ENCODE data around the gene CCDC50. TPM values are rescaled to one million over a fixed set of nuclear protein-coding genes. Genes with fewer than 3 reads are reported as not detected.

CCDC50 gene, protein sequence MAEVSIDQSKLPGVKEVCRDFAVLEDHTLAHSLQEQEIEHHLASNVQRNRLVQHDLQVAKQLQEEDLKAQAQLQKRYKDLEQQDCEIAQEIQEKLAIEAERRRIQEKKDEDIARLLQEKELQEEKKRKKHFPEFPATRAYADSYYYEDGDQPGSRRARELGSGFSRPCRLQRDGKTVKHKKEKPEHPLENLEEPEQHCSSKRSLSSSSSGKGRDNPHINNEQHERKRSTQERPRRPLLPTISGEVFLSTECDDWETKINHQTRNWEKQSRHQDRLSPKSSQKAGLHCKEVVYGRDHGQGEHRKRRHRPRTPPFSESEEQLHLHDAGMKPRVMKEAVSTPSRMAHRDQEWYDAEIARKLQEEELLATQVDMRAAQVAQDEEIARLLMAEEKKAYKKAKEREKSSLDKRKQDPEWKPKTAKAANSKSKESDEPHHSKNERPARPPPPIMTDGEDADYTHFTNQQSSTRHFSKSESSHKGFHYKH
- 1 to 10 TPM; 4.8 to 5.3 TPM for total RNA-seq

DNA sequence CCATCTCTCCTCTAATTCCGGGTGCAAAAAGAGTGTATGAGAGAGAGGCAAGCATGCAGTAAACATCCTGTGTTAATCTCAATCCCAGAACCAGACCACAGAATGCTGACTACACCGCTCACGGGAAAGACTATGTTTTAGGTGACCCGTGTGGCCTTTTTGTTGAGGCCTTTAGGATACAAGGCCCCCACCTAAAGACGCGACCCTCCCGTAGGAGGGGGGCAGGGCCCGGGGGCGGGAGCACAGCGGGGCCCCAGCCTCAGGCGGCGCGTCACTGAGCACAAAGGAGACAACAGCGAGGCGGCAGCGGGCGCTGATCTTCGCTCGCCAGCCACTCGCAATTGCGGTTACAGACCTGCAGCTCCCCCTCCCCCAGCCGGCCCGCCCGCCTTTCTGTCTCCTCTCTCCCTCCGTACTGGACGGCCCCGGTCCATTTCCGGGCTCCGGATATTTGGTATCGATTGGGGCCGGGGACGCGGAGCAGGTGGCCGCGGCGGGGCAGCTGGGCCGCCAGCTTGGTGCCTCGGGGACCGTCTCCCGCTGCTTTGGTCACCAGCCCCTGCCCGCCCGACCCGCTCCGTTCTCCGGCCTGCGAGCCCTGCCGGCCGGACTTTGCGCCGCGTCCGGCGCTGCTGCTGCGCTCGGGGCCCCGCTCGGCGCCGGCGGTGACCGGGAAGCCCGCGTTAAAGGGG is at the start of gene CCDC50:
CCDC50 (plus strand) TSS at position 433 of the 692 bp plus-strand sequence. CDS start 281 bp downstream, outside the sequence.
- Mint-ChIP-seq H3K36me3 (ENCODE audit: low read depth) (peaks cover 1% of the 10 kb centered on the region), H3K4me3 (peak within 1 kb of the TSS; percentile 58), H3K4me1 (ENCODE audit: low read depth) (peaks cover 5% of the 10 kb centered on the region), H3K9me3 (no peaks in the 10 kb centered on the region), H3K27me3 (ENCODE audit: low read depth) (peaks cover 35% of the 10 kb centered on the region), H3K27ac (no peak within 1 kb of the TSS)
- intact Hi-C loops (cut with micrococcal nuclease), result no loop called here
- CTCF ChIA-PET, result no interaction called here
- peak; percentile 28 for DNase-seq

- Mint-ChIP-seq H3K4me3 (no peak overlapping the region), H3K36me3 (ENCODE audit: low read depth) (no peaks in the 10 kb centered on the region), H3K9me3 (peaks cover under 1% of the 10 kb centered on the region), H3K27ac (no peak overlapping the region), H3K27me3 (ENCODE audit: low read depth) (no peaks in the 10 kb centered on the region), H3K4me1 (ENCODE audit: low read depth) (no peaks in the 10 kb centered on the region)
- CTCF ChIA-PET, result no interaction called here
- intact Hi-C loops (cut with micrococcal nuclease), result no loop called here
- DNase-seq, result no peak
Observed at GRCh38 chr3:191280111-191280510, 49.1 kb upstream of the CCDC50 start.

DNA sequence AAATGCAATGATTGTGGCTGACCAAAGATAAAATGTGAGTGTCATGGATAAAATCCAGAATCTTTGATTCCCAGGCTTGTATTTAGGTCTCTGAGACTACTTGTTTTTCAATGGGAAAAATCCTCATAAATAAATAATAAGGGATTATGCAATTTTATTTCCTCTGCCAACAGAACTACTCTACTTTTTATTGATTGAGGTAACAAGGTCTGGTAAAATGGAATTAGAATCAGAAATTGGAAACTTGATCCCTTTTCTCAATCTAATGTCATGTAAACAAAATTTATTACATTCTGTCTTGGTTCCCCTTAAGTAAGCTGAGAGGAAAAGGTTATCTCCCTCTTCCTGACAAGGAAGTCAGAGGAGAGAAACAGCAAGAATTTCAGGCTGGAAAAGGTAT is 48.3 kb upstream of the CCDC50 start:
- DNase-seq, result no peak
- intact Hi-C loops (cut with micrococcal nuclease), result no loop called here

DNA sequence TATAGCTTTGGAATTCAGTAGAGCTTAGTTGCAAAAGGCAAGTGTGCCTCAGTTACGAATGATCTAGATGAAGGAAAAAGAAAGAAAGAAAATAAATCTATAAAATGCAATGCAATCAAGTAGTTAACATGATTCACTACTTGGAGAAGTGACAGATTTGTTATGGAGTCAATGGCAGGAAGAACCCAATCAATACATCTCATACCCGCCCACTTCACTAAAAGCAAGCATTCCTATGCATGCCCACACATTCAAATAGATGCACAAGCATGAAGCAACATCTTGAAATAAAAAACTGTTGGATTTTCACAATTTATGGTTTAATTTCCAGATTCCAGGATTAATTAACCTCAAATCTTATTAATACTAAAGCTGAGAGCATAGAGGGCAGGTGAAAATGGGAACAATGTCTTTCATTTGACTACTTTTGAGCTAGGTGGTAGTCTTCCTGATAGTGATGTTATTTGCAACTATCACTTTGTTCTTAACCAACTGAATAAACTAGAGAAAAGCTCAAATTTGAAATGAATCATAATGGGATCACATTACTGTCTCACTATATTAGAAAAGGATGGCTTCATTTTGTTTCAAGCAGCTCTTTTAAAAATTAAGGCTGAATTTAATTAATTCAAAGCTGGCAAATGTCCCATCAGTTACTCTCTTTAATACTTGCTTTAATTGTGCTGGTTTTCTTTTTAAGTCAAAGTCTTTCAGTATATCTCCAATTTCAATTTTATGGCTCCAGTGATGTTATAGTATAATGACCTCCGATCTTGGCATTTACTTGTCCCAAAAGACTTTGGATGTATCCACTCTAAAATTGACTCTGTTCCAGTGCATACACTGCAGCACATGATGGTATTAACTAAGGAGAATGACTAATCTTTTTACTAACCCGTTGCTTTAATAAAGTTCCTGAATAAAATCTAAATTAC is 46.7 kb upstream of the CCDC50 start:
- H3K4me3 Mint-ChIP-seq, result no peak overlapping the region
- no peaks in the 10 kb centered on the region for H3K36me3 Mint-ChIP-seq (ENCODE audit: low read depth)
- peaks cover 1% of the 10 kb centered on the region for H3K9me3 Mint-ChIP-seq
- no peaks in the 10 kb centered on the region for H3K4me1 Mint-ChIP-seq (ENCODE audit: low read depth)
- intact Hi-C loops (cut with micrococcal nuclease), result no loop called here
- no peak for DNase-seq
- CTCF ChIA-PET, result no interaction called here
- H3K27me3 Mint-ChIP-seq (ENCODE audit: low read depth), result no peaks in the 10 kb centered on the region
- H3K27ac Mint-ChIP-seq, result no peak overlapping the region

More for the DNA sequence above, 48.3 kb upstream of the CCDC50 start:
- H3K4me3 Mint-ChIP-seq, result no peak overlapping the region
- H3K9me3 Mint-ChIP-seq, result peaks cover 1% of the 10 kb centered on the region
- CTCF ChIA-PET, result no interaction called here
- H3K4me1 Mint-ChIP-seq (ENCODE audit: low read depth), result no peaks in the 10 kb centered on the region
- no peaks in the 10 kb centered on the region for H3K27me3 Mint-ChIP-seq (ENCODE audit: low read depth)
- H3K36me3 Mint-ChIP-seq (ENCODE audit: low read depth), result no peaks in the 10 kb centered on the region
- H3K27ac Mint-ChIP-seq, result no peak overlapping the region

- no peak overlapping the region for H3K4me3 Mint-ChIP-seq
- no peaks in the 10 kb centered on the region for H3K36me3 Mint-ChIP-seq (ENCODE audit: low read depth)
- no peak for DNase-seq
- H3K9me3 Mint-ChIP-seq, result peaks cover 1% of the 10 kb centered on the region
- H3K4me1 Mint-ChIP-seq (ENCODE audit: low read depth), result no peaks in the 10 kb centered on the region
- CTCF ChIA-PET, result no interaction called here
- H3K27me3 Mint-ChIP-seq (ENCODE audit: low read depth), result no peaks in the 10 kb centered on the region
- no peak overlapping the region for H3K27ac Mint-ChIP-seq
- intact Hi-C loops (cut with micrococcal nuclease), result no loop called here
Observed at GRCh38 chr3:191283400-191283799, 45.8 kb upstream of the CCDC50 start.

DNA sequence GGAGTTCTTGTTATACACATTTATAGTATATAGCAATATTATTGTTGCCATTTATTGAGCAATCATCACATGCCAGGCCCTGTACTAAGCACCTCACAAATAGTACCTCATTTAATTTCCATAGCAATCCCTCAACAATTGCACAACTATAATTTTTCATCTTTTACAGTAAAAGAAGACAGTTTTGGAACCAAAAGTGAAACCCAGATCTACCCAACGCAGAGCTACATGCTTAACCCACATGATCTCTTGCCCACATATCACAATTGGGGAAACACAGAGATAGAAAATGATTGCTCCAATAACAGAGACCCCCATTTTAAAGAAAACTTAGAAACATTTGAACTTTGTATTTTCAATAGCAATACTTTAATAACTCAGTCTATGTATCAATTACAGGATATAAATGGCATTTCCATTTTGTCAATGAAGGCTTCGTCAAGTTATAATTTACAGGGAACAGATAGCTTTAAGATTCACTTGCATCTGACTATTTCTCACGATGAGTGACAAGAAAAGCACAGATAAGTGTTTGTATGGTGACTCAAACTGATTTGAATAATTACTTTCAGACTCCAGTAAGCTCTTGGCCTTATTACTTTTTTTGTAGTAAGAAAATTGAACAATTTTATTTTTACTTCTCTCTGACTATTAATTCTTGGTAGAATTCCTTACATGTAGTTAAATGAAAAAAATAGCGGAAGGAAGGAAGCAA is 38.7 kb upstream of the CCDC50 start:
- no peaks in the 10 kb centered on the region for H3K36me3 Mint-ChIP-seq (ENCODE audit: low read depth)
- no peaks in the 10 kb centered on the region for H3K27me3 Mint-ChIP-seq (ENCODE audit: low read depth)
- intact Hi-C loops (cut with micrococcal nuclease), result no loop called here
- peaks cover 2% of the 10 kb centered on the region for H3K4me1 Mint-ChIP-seq (ENCODE audit: low read depth)
- H3K27ac Mint-ChIP-seq, result no peak overlapping the region
- no peak for DNase-seq
- CTCF ChIA-PET, result no interaction called here
- H3K4me3 Mint-ChIP-seq, result no peak overlapping the region
- H3K9me3 Mint-ChIP-seq, result no peaks in the 10 kb centered on the region

DNA sequence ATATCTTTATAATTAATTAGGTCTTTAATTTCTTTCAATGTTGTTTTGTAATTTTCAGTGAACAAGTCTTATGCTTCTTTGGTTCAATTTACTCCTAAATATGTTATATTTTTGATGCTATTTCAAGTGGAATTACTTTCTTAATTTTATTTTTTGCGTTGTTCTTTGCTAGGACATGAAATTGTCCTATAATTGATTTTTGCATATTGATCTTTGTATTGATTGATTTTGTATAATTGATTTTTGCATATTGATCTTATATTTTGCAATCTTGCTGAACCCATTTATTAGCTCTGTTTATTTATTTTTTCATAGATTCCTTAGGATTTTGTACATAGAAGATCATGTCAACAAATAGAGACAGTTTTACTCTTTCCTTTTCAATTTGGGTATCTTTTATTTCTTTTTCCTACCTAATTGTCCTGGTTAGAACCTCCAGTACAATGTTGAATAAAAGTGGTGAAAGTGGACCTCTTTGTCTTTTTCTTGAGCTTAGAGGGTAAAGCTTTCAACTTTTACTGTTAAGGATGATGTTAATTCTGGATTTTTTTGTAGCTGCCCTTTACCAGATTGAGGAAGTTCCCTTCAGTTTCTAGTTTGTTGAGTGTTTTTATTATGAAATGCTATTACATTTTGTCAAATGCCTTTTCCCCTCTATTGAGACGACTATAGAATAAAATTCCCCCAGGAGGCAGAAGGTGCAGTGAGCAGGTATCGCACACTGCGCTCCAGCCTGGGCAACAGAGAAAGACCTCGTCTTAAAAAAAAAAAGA is 36.8 kb upstream of the CCDC50 start:
- Mint-ChIP-seq H3K36me3 (ENCODE audit: low read depth) (no peaks in the 10 kb centered on the region), H3K4me1 (ENCODE audit: low read depth) (peaks cover 2% of the 10 kb centered on the region), H3K9me3 (no peaks in the 10 kb centered on the region), H3K27me3 (ENCODE audit: low read depth) (no peaks in the 10 kb centered on the region), H3K27ac (no peak overlapping the region), H3K4me3 (no peak overlapping the region)
- DNase-seq, result no peak
- intact Hi-C loops (cut with micrococcal nuclease), result no loop called here
- CTCF ChIA-PET, result no interaction called here

DNA sequence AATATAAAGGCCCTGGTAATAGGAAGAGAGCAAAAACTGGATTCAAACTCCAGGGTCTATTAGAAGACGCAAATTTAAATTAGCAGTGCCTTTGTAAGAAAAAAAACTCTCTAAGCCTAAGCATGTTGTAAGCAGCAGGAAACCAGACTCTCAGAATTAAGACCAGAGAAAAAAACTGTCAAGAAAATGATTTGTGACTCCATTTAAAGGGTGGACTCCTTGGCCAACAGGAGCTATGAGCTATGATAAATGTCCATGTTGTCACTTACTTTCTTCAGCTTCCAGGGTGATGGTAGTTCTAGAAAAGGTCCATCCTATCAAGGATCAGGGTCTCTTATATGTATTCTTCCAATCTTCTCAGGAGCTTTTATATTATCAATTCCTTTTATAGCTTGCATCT is 34.9 kb upstream of the CCDC50 start:
- Mint-ChIP-seq H3K4me1 (ENCODE audit: low read depth) (peaks cover 2% of the 10 kb centered on the region), H3K4me3 (no peak overlapping the region), H3K36me3 (ENCODE audit: low read depth) (no peaks in the 10 kb centered on the region), H3K9me3 (no peaks in the 10 kb centered on the region), H3K27me3 (ENCODE audit: low read depth) (no peaks in the 10 kb centered on the region), H3K27ac (no peak overlapping the region)
- CTCF ChIA-PET, result no interaction called here
- DNase-seq, result no peak
- intact Hi-C loops (cut with micrococcal nuclease), result no loop called here

DNA sequence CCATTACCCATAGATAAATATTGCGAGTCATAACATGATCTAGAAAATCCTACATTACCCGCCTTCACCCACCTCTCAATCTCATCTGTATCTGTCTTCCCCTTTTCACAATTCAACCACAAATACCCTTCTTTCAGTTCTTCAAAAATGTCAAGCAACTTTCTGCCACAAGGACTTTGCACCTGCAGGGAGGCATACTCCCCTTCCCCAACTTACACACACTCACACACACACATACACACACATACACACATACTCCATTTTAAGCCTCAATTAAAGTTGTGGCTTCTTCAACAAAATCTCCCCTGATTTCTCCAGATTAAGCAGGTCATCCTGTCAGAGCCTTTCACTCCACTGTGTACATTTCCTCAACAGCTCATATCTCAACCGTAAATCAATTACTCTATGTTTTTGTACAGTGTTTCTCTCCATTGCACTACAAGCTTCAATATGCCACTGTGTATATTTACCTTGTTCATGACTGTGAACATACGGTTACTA is 33.1 kb upstream of the CCDC50 start:
- intact Hi-C loops (cut with micrococcal nuclease), result no loop called here
- no peak overlapping the region for H3K27ac Mint-ChIP-seq
- no peak overlapping the region for H3K4me3 Mint-ChIP-seq
- no peaks in the 10 kb centered on the region for H3K9me3 Mint-ChIP-seq
- CTCF ChIA-PET, result no interaction called here
- DNase-seq, result no peak
- H3K36me3 Mint-ChIP-seq (ENCODE audit: low read depth), result no peaks in the 10 kb centered on the region
- H3K27me3 Mint-ChIP-seq (ENCODE audit: low read depth), result no peaks in the 10 kb centered on the region
- H3K4me1 Mint-ChIP-seq (ENCODE audit: low read depth), result no peaks in the 10 kb centered on the region

DNA sequence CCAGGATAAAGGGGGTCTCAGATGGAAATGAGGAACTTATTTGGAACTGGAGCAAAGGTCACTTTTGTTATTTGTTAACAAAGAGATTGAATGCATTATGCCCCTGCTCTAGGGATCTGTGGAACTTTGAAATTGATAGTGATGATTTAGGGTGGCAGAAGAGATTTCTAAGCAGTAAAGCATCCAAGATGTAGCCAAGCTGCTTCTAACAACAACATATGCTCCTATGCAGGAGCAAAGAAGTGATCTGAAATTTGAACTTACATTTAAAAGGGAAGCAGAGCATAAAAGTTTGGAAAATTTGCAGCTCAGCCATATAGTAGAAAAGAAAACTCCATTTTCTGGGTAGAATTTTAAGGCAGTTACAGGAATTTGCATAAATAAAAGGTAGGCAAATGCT is 30.3 kb upstream of the CCDC50 start:
- CTCF ChIA-PET, result no interaction called here
- Mint-ChIP-seq H3K4me3 (no peak overlapping the region), H3K36me3 (ENCODE audit: low read depth) (no peaks in the 10 kb centered on the region), H3K4me1 (ENCODE audit: low read depth) (no peaks in the 10 kb centered on the region), H3K9me3 (no peaks in the 10 kb centered on the region), H3K27me3 (ENCODE audit: low read depth) (no peaks in the 10 kb centered on the region), H3K27ac (no peak overlapping the region)
- DNase-seq, result no peak
- intact Hi-C loops (cut with micrococcal nuclease), result no loop called here

- H3K4me1 Mint-ChIP-seq (ENCODE audit: low read depth), result no peaks in the 10 kb centered on the region
- CTCF ChIA-PET, result no interaction called here
- no peak overlapping the region for H3K4me3 Mint-ChIP-seq
- DNase-seq, result no peak
- H3K27me3 Mint-ChIP-seq (ENCODE audit: low read depth), result no peaks in the 10 kb centered on the region
- no peak overlapping the region for H3K27ac Mint-ChIP-seq
- intact Hi-C loops (cut with micrococcal nuclease), result no loop called here
- no peaks in the 10 kb centered on the region for H3K36me3 Mint-ChIP-seq (ENCODE audit: low read depth)
- H3K9me3 Mint-ChIP-seq, result no peaks in the 10 kb centered on the region
Observed at GRCh38 chr3:191300422-191300821, 28.8 kb upstream of the CCDC50 start.

Measured in activated naive CD4-positive, alpha-beta T cell treated with anti-CD3 and anti-CD28 coated beads for 36 hours (primary cell).